Activated CD8-positive, alpha-beta T cell treated with anti-CD3 and anti-CD28 coated beads for 36 hours (primary cell): ENCODE results near the gene MAPK12. TPM values are rescaled to one million over a fixed set of nuclear protein-coding genes. Genes with fewer than 3 reads are reported as not detected.
"Not testable (repeated sequence)": the region's sequence is repeated elsewhere in the genome, so short reads cannot be mapped to it uniquely, and the experiment has no call there.

Experiments used
- ATAC-seq: fragments of 200-7000 bp; cut with Tn5 transposase; one replicate; pipeline ENCODE4 v1.10.0; 2021; ENCODE audit warnings: mild to moderate bottlenecking, moderate library complexity
- CTCF ChIA-PET: fragments of 350-600 bp; sonication (Branson Sonifier 250); formaldehyde crosslinking; loops from one replicate; lab custom pipeline; 2021; ENCODE audit warnings: antibody characterized with exemption; lab: Charles Lee
- POLR2A ChIA-PET: fragments of 350-600 bp; sonication (Branson Sonifier 250); formaldehyde crosslinking; loops from one replicate; lab custom pipeline; 2021; ENCODE audit warnings: antibody characterized with exemption; lab: Charles Lee
- DNase-seq: peaks from one replicate; pipeline ENCODE4 v3.0.0-alpha.2; 2020
- H3K27ac Mint-ChIP-seq: one replicate; pipeline ENCODE4 v1.8.0; 2021; ENCODE audit warnings: mild to moderate bottlenecking, mixed read lengths
- H3K27me3 Mint-ChIP-seq: one replicate; pipeline ENCODE4 v1.8.0; 2021; ENCODE audit warnings: mixed read lengths
- H3K36me3 Mint-ChIP-seq: one replicate; pipeline ENCODE4 v1.8.0; 2021; ENCODE audit warnings: low read depth, mixed read lengths
- H3K4me1 Mint-ChIP-seq: one replicate; pipeline ENCODE4 v1.8.0; 2021; ENCODE audit warnings: low read depth, mixed read lengths
- H3K4me3 Mint-ChIP-seq: one replicate; pipeline ENCODE4 v1.8.0; 2021; ENCODE audit warnings: mild to moderate bottlenecking, moderate library complexity, mixed read lengths
- H3K9me3 Mint-ChIP-seq: one replicate; pipeline ENCODE4 v1.8.0; 2021; ENCODE audit warnings: mixed read lengths
- intact Hi-C: fragments of 100-400 bp; cut with micrococcal nuclease; formaldehyde crosslinking; loops from one replicate; pipeline ENCODE4 v1.10.0; 2022
- total RNA-seq, 2 experiments: library from RNA; stranded (reverse); gene quantifications; one replicate each; pipeline ENCODE4 v1.2.3, GENCODE V29; 2021
- TF ChIP-seq, protein P1 (sequence below): fragments of 200-600 bp; IDR thresholded peaks from one replicate; pipeline ENCODE4 v1.8.0; 2022; ENCODE audit warnings: antibody characterized with exemption, mild to moderate bottlenecking

The MAPK12 gene
- total RNA-seq, 2 experiments from 2014 or later: 7.9 to 9.2 TPM

DNA sequence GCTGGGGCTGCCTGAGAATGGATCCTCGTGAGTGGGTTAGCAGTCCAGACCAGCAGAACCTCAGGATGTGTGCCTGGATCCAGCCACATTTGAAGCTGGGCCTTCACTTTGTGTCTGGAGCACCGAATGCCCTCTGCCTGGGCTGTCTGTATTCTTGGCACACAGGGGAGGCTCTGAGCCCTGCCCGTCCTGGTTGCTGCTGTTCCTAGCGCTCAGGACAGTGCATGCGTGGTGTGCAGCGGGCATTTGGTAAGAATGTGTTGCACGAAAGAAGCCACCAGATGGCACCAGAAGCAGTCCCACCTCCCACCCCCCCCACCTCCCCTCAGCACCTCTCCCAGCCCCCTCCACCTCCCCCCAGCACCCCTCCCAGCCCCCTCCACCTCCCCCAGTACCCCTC, 12.8 kb upstream of the MAPK12 start:
- ATAC-seq: peak; percentile 20
- H3K4me3 Mint-ChIP-seq: no peak overlapping the region
- H3K4me1 Mint-ChIP-seq: peaks cover 4% of the 10 kb centered on the region
- no peak overlapping the region for H3K27ac Mint-ChIP-seq
- intact Hi-C loops: loop anchor here (5.0 kb wide), 1 partner anchor 68 kb away; the partner anchor contains the start of gene PPP6R2
- peak; percentile 69 for DNase-seq
- no peaks in the 10 kb centered on the region for H3K36me3 Mint-ChIP-seq
- peaks cover 9% of the 10 kb centered on the region for H3K27me3 Mint-ChIP-seq
- TF ChIP-seq, protein P1, sequence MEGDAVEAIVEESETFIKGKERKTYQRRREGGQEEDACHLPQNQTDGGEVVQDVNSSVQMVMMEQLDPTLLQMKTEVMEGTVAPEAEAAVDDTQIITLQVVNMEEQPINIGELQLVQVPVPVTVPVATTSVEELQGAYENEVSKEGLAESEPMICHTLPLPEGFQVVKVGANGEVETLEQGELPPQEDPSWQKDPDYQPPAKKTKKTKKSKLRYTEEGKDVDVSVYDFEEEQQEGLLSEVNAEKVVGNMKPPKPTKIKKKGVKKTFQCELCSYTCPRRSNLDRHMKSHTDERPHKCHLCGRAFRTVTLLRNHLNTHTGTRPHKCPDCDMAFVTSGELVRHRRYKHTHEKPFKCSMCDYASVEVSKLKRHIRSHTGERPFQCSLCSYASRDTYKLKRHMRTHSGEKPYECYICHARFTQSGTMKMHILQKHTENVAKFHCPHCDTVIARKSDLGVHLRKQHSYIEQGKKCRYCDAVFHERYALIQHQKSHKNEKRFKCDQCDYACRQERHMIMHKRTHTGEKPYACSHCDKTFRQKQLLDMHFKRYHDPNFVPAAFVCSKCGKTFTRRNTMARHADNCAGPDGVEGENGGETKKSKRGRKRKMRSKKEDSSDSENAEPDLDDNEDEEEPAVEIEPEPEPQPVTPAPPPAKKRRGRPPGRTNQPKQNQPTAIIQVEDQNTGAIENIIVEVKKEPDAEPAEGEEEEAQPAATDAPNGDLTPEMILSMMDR: no peak
- ChIA-PET CTCF (interaction anchor here (0.7 to 6.1 kb wide), 4 partner anchors 30 to 67 kb away, joined by 3 to 44 read pairs (median 13); partner anchors contain the start of gene DENND6B), POLR2A (no interaction called here)
- no peaks in the 10 kb centered on the region for H3K9me3 Mint-ChIP-seq

DNA sequence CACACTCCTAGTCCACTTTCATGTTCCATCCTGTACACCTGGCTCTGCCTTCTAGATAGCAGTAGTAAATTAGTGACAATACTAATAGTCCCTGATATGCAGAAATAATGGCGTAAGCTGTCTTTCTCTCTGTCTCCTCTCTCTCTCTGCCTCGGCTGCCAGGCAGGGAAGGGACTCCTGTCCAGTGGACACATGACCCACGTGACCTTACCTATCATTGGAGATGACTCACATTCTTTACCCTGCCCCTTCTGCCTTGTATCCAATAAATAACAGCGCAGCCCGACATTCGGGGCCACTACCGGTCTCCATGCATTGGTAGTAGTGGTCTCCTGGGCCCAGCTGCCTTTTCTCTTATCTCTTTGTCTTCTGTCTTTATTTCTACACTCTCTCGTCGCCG, 12.3 kb upstream of the MAPK12 start:
- POLR2A ChIA-PET: not testable (repeated sequence)

DNA sequence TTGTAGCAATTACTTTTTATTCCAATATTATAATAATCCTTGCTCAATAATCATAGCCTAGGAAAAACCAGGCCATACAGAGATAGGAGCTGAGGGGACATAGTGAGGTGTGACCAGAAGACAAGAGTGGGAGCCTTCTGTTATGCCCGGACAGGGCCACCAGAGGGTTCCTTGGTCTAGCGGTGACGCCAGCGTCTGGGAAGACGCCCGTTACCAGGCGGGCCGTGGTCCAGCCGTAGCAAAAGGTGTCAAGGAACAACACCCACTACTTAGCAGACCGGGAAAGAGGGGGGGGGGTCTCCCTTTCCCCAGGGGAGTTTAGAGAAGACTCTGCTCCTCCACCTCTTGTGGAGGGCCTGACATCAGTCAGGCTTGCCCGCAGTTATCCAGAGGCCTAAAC, 11.9 kb upstream of the MAPK12 start:
- H3K4me1 Mint-ChIP-seq, ATAC-seq, H3K9me3 Mint-ChIP-seq, H3K4me3 Mint-ChIP-seq, DNase-seq, H3K27ac Mint-ChIP-seq, H3K27me3 Mint-ChIP-seq, H3K36me3 Mint-ChIP-seq: not testable (repeated sequence)
- intact Hi-C loops: loop anchor here (5.0 kb wide), 1 partner anchor 69 kb away; the partner anchor contains the start of gene PPP6R2
- POLR2A ChIA-PET: interaction anchor here (1.5 to 2.8 kb wide), 2 partner anchors 22 to 41 kb away, joined by 4 to 13 read pairs; partner anchors contain the start of gene HDAC10
- CTCF ChIA-PET: interaction anchor here (1.0 to 6.1 kb wide), 7 partner anchors 21 to 348 kb away, joined by 3 to 44 read pairs (median 5); partner anchors contain the start of genes DENND6B and HDAC10

More for the DNA sequence above, 12.3 kb upstream of the MAPK12 start:
- intact Hi-C loops: loop anchor here (5.0 kb wide), 1 partner anchor 69 kb away; the partner anchor contains the start of gene PPP6R2
- CTCF ChIA-PET: interaction anchor here (1.0 to 6.1 kb wide), 4 partner anchors 31 to 347 kb away, joined by 3 to 44 read pairs (median 4); partner anchors contain the start of gene DENND6B
- not testable (repeated sequence) for H3K4me3 Mint-ChIP-seq, H3K36me3 Mint-ChIP-seq, H3K27ac Mint-ChIP-seq, H3K9me3 Mint-ChIP-seq, H3K27me3 Mint-ChIP-seq, H3K4me1 Mint-ChIP-seq, DNase-seq, ATAC-seq

DNA sequence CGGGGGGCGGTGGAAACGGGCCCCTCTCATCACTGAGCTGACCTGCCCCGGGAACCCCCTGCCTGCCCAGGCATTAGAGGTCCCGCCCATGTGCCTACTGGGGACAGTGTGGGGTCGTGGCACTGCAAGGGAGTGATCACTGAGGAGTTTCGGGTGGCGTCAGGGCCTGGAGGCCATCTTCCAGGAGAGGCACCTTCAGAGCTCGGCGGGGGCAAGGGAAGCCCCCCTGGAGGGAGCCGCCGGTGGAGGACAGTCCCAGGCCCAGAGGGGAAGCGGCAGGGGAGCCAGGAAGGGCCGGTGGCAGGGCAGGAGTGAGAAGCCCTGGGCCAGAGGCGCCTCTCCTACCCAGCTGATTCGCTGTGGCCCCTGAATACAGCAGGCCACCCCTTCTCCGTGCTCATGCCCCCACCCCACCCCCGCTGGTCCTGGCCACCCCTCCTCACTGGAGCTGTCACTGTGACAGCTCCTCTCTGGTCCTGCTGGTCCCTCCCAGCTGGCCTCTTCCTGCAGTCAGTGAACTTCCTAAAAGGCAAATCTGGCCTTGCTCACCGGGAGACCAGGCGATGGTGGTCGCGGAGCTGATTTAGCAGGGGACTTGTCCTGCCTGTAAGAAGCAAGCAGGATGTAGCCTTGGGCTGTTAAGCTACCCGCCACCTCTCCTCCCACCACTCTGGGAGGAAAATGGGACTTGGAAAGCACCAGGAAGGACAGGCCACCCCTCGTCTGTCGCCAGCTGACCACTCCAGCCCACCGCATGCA, 10.7 kb upstream of the MAPK12 start:
- CTCF ChIA-PET: interaction anchor here (0.5 to 6.1 kb wide), 7 partner anchors 13 to 349 kb away, joined by 3 to 44 read pairs (median 5); partner anchors contain the start of genes DENND6B and HDAC10
- POLR2A ChIA-PET: interaction anchor here (1.2 to 2.8 kb wide), 3 partner anchors 21 to 42 kb away, joined by 4 to 13 read pairs (median 4); partner anchors contain the start of genes HDAC10 and TUBGCP6
- no peak overlapping the region for H3K4me3 Mint-ChIP-seq
- TF ChIP-seq, protein P1: no peak
- H3K9me3 Mint-ChIP-seq: no peaks in the 10 kb centered on the region
- H3K27me3 Mint-ChIP-seq: peaks cover 10% of the 10 kb centered on the region
- H3K36me3 Mint-ChIP-seq: no peaks in the 10 kb centered on the region
- DNase-seq (no peak), ATAC-seq (no peak)
- peaks cover 8% of the 10 kb centered on the region for H3K4me1 Mint-ChIP-seq
- intact Hi-C loops: loop anchor here (5.0 kb wide), 1 partner anchor 70 kb away; the partner anchor contains the start of gene PPP6R2
- no peak overlapping the region for H3K27ac Mint-ChIP-seq

DNA sequence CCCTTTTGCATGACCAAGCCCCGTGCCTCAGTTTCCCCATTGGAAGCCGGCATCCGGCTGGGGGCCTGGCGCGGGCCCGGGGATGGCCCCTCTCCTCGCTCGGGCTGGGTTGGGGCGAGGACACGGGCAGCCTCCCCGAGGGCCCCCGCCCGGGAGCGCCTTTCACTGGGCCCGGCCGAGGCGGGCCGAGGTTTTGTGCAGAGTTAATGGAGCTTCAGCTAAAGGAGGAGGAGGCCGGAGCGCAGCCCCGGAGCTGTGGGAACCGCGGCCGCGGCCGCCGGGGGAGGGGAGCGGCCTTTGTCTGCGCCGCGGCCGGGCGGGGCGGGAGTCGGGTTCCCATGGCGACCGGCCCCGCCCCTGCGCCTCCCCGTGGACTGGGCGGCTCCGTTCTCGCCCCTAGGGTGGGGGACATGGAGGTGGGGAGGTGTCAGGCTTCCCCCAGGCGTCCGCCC, 10.1 kb upstream of the MAPK12 start:
- TF ChIP-seq, protein P1: no peak
- ChIA-PET POLR2A (interaction anchor here (1.2 to 2.8 kb wide), 2 partner anchors 20 to 27 kb away, joined by 4 to 13 read pairs; partner anchors contain the start of genes HDAC10 and TUBGCP6), CTCF (interaction anchor here (0.5 to 6.1 kb wide), 5 partner anchors 12 to 219 kb away, joined by 3 to 44 read pairs (median 12); partner anchors contain the start of genes DENND6B and HDAC10)
- Mint-ChIP-seq H3K4me1 (peaks cover 8% of the 10 kb centered on the region), H3K27me3 (peaks cover 10% of the 10 kb centered on the region), H3K27ac (no peak overlapping the region), H3K4me3 (no peak overlapping the region), H3K9me3 (no peaks in the 10 kb centered on the region), H3K36me3 (no peaks in the 10 kb centered on the region)
- intact Hi-C loops: loop anchor here (5.0 kb wide), 1 partner anchor 71 kb away; the partner anchor contains the start of gene PPP6R2
- peak; percentile 20 for ATAC-seq
- DNase-seq: peak; percentile 65
